NCI-H2107 treated with DMSO at 0.1 percent for 48 hours (cell line): ENCODE measurements around the gene GPR26.

ENCODE experiments used
- DNase-seq: peaks from one replicate; lab custom pipeline; 2025; ENCODE audit not compliant: unreplicated experiment; lab: John Stamatoyannopoulos, UW

Gene GPR26, protein sequence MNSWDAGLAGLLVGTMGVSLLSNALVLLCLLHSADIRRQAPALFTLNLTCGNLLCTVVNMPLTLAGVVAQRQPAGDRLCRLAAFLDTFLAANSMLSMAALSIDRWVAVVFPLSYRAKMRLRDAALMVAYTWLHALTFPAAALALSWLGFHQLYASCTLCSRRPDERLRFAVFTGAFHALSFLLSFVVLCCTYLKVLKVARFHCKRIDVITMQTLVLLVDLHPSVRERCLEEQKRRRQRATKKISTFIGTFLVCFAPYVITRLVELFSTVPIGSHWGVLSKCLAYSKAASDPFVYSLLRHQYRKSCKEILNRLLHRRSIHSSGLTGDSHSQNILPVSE

DNA sequence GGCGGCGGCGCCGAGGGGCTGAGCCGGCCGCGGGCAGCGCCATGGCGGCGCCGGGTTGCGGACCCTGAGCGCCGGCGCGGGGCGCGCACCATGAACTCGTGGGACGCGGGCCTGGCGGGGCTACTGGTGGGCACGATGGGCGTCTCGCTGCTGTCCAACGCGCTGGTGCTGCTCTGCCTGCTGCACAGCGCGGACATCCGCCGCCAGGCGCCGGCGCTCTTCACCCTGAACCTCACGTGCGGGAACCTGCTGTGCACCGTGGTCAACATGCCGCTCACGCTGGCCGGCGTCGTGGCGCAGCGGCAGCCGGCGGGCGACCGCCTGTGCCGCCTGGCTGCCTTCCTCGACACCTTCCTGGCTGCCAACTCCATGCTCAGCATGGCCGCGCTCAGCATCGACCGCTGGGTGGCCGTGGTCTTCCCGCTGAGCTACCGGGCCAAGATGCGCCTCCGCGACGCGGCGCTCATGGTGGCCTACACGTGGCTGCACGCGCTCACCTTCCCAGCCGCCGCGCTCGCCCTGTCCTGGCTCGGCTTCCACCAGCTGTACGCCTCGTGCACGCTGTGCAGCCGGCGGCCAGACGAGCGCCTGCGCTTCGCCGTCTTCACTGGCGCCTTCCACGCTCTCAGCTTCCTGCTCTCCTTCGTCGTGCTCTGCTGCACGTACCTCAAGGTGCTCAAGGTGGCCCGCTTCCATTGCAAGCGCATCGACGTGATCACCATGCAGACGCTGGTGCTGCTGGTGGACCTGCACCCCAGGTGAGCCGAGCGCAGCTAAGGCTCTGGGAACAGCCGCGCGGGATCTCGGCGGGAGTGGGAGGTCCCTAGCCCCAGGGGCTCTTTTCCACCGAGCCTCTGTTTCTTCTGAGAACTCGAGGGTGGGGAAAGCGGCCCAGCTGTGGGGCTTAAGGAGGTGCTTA lies at the start of gene GPR26:
GPR26 (plus strand) TSS at position 38 of the 919 bp plus-strand sequence; CDS start at position 91, 53 bp downstream.
- DNase-seq, result no peak

DNA sequence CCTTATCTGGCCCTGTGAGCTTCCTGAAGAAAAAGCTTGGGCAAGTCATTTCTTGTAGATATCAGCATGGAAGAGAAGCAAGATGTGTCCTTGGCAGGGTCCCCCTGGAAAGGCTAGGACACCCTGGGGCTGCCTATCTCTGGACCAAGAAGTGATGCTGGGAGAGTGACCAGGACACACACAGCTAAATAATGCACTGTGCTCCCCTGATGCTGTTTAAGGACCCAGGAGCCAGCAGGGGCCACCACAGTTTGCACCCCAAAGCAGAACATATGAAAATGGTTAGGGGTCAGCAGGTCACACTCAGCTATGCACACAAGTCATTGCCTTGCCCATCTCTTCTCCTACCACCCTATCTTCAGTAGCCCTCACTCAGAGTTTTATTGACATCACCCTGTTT lies 47.9 kb upstream of the GPR26 start:
- no peak for DNase-seq

DNA sequence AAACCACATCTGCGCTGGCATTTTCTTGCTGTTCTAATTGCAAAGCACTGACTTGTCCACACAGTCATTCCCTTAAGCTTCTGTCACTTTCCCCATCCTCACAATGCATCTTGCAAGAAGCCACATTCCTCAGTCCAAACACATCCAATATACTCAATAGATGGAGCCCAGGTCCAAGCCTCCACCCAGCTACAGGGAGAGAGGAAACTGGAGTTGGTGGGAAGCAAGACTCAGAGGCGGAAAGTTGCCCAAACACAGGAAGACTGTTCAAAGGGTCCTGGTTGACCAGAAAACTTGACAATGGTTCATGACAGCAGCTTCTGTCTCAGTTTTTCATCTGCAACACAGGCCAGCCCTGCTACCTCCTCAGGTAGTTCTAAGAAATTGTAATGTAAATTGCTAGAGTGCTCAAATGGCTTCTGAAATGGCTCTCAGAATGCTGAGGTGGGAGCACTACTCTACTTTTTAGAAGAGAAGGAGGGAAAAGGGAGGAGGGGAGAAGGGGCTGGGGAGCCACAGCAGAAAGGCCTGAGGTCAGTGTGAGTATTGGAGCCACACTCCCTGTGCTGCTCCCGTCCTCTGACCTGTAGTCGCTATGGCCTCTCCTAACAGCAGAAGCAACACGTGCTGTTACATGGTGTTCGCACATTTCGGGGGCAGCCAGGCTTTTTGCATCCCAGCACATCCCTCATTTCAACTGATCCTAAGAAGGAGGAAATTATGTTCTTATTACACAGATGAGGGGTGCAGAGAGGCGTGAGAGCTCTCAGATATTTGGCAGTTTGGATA lies 46.9 kb upstream of the GPR26 start:
- DNase-seq, result no peak

DNA sequence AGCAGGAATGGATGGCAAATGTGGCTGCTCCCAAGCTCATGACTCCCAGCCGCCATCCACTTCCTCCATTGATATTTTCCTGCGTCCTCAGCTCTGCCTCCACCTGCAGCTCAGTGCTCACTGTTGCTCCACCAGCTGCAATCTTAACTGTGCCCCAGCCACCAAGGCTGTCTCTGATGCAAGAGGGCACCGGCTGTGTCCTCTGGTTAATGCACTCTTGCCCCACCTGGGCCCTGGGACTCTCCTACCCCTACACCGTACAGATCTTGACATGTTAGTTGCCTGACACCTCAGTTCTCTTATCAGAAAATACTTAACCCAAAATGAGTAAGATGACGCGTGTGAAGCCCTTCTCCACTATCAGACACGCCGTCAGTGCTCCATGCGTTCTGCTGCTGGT lies 45.5 kb upstream of the GPR26 start:
- no peak for DNase-seq

DNA sequence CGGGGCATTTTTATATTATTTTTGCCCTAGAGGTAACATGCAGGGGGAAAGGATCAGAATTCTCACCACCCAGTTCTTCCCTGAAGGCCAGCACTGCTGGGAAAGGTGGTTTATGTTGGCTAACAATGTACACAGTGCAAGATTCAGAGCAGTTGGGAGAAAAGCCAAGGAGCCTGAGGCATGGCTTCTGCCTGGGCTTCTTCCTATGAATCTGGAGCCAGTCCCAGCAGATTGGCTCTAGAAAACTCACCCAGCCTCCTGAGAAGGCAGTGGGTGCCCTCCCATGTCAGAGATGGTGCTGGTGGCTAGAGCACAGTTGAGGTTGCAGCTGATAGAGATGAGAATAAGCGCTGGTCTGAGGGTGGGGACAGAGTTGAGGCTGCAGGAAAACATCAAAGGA lies 44.7 kb upstream of the GPR26 start:
- DNase-seq, result no peak

DNA sequence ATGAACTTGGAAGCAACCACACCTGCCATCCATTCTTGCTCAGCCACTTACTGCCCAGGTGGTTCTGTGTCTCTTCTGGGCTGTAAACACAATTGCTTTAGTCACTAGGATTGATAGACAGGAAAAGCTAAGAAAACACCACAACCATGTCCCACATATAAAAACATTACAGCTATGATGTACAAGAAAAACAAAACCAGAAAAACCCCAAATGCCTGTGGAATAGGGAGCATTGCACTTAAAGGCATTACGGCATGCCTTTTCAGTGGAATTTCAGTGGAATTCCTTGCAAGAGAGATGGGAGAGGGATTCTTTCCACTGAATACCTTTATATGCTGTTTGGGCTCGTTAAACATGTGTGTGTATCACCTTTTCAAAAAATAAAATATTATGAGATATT lies 44.2 kb upstream of the GPR26 start:
- DNase-seq, result no peak

DNA sequence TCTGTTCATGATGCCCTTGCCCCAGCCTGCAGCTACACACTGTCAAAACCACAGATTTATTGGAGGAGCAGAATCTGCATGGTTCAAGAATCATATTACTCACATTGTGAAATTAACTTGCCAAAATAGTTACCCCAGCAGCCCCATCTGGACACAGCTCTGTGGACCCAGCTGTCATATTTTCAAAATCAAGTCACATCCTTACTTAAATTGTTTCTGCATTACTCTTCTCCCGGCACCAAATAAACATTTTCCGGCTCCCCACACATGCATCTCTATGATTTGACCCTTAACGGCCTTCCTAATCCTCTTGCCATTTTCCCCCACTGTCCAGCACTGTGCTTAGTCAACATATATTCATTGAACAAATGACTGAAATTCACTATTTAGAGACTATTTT lies 43.8 kb upstream of the GPR26 start:
- DNase-seq, result no peak

DNA sequence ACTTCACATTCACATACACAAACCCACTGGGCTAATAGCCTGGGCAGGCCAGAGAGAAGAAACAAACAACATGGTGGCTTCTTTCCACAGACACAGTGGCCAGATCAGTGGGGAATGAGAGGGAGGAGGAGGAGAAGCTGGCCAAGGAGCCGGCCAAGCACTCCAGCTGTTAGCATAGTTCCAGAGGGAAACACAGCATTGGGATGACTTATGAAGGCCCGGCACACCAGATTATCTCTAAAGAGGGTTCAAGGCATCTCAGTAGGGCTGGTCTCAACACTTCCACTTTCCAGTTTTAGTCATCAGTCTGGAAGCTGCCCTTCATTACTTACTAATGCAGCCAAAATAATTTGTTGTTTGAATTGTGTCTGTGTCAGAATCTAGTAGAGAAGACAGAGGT lies 42.1 kb upstream of the GPR26 start:
- DNase-seq, result no peak

DNA sequence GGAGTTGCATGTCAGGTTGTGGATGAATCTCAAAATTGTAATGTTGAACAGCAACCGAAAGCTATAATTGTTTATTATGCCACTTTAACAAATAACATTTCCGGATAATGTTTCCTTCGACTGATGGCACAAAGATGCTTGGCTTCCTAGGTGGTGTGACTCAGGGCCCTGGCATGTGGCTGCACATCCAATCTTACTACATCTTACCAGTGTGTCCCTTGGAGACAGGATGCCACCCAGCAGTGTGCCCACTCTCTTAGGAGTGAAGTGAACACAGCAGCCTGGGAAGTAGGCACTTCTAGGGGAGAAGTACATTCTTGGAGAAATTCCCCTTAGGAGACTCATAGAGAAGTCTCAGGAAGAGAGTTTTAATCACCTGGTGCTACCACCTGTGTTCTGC lies 33.0 kb upstream of the GPR26 start:
- DNase-seq, result no peak

DNA sequence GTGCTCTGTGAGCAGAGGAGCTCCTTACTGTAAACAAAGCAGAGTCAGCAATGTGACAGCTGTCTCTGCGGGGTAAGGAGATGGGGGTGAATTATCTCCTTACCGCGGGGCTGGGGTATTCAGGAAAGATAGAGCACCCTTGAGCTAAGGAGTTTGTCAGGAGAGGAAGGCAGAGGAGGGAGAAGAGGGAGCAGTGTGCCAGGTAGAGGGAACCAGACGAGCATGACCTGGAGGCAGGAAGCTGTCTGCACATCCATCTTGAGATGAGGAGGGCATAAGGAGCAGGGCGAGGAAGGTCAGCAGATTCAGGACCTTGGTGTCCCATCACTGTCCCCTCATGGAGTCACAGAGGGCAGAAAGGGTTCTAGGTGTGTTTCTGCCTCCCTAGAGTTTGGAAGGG lies 32.5 kb upstream of the GPR26 start:
- DNase-seq, result no peak

DNA sequence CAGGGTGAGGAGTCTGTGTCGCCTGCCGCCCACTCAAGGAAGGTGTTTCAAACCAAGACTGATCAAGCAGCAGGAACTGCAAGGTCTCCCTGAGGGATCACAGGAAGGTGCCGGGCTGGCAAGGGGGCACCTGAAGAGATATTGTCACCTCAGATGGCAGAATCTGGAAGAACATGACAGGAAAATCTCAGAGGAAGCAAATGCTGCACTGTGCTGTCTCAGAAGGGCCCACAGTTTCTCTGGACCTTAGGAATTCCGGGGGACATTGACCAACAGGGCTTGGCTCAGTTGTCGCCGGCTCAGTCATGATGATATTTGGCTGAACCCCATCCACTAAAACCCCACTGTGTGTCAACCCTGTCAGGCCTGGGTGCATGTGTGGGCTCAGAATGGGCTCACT lies 31.9 kb upstream of the GPR26 start:
- no peak for DNase-seq

DNA sequence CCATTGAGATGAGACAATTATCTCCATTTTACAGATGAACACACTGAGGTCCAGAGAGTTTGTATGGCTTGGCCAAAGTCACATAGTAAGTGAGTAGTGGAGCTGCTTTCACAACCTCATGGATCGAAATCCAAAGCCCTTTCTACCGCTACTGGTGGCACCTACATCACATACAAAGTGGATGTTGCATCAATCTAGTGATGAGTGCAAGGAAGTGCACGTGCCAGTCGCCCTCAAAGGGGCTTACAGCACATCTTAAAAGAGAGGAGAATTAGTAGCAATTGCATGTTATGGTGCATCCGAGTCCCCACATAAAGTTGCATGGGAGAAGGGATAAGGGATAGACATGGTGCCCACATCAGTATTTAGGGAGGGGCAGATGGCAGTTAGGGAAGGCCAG lies 31.0 kb upstream of the GPR26 start:
- no peak for DNase-seq

DNA sequence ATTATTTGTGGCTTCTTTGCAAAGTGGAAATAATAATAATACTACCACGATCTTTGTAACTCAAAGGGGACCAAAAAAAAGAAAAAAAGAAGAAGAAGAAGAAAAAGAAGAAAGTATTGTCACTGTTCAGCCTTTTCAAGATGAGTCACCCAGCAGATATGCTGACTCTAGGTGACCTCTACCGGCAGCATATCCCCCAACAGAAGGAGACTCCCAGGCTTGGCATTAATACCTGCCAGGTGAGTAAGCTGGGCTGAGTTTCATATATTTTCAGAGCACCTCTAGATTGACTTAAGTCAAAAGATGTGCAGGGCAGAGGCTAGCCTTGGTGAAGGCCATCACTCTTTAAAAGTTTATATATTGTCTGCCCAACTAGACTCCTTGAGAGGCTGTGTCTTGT lies 30.4 kb upstream of the GPR26 start:
- no peak for DNase-seq

DNA sequence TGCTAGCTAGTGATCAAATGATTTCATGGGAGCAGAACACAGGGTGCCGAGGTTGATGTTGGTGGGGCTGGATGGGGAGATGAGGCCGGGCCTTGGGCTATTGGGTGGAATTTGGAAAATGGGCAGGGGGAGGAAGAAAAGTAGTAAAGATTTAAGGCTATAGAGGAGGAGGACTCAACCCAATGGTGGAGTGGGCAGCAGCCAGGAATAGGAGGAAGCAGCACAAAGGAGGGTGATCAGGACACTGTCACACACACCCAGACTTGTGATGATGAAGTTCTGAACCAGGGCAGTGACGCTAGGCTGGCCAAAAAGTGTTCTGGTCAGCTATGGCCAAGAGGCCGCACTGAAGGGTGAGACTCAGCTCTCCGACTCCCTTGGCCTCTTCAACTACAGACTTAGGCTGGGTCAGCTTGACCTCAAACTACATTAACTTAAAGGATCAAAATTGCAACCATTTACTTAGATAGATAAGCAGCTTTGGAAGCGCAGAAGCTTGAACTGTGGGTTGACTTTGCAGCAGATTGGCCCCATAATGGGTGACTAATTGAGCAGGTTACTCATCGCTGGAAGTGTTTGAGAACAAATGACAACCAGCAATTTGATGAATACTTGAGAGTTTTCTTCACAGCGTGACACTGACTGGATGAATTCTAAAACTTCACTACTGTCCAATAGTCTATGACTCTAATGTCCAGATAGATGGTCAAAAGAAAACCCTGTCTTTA lies 29.4 kb upstream of the GPR26 start:
- no peak for DNase-seq

DNA sequence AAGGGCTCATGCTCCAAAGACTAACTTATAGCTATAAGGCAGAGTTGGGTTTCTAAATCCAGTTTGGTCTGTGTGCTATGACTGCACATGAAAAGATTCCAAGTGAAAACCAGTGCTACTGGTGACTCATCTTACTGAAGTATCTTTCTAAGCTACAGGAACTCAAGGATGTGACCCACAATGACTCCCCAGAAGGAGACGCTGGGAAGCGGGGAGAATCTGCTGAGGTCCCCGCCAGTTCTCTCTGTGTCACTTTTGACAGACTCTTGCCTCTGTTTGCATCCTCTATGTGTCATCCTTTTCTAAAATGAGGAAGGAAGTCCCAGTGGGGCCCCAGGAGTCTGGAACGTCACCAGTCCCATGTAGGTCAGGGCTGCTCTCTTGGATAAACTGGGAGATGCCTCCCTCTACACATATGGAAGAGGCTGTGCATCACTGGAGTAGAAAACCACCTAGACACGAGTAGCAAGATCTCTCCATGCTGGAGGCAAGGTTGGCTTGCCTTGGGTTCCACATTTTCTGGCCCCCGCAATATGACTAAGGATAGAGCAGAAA lies 28.8 kb upstream of the GPR26 start:
- no peak for DNase-seq

DNA sequence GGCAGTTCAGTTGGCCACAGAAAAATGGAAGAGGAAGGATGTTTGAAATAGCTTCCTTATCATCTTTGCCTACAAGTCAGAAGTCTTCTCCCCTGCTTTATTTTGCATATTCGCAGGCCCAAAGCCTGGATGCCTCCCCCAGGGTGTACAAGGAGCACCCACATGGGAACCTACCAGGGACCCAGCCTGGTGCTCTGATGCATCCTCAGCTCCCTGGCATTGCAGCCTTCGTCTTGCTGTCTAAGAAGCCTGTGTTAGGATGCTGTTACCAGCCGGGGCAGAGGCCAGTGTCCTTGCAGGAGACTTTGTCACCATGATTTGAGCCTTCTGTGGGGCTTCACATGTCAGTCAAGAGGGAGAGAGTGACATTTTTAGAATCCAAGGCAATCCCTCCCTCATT lies 27.0 kb upstream of the GPR26 start:
- no peak for DNase-seq

DNA sequence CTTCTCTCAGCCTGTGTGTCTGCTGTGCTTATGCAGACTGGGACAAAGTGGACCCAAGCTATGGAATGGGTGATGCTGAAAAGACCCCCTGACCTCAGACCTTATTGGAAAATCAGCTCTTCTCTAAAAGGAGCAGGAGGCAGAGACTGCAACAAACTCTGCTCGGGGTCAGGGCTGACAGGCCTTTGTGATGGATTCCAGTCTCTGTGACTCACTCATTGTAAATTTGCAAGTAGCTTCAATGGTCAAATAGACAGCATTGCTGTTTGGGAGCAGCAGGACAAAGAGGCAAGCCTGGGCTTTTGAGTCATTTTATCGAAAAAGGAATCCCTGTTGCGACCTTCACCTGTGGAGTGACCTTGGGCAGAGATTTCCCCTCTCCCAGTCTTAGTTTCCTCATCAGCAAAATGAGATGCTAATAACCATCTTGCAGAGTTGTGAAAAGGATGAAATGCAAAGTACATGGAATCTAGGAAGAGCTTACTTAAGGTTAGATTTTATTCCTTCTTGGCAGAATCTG lies 26.1 kb upstream of the GPR26 start:
- no peak for DNase-seq

DNA sequence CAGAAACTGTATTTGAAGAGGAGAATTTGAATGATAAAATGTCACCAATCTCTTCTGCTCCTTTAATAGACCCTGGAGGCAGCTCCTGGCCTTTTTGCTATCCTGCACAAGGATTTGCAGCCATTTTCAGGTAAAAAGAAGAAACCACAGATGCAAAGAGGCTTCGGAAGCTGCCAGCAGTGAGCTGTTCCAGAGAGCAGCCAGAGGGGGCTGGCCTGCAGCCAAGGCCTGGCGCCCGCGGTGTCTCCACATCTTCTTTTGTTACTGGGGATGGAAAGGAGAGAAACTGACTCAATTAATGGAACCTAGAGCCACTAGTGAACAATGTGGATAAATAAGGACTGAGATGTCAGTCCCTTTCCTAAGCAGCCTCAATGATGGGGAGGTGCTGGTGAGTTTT lies 23.9 kb upstream of the GPR26 start:
- peak; percentile 6 for DNase-seq

DNA sequence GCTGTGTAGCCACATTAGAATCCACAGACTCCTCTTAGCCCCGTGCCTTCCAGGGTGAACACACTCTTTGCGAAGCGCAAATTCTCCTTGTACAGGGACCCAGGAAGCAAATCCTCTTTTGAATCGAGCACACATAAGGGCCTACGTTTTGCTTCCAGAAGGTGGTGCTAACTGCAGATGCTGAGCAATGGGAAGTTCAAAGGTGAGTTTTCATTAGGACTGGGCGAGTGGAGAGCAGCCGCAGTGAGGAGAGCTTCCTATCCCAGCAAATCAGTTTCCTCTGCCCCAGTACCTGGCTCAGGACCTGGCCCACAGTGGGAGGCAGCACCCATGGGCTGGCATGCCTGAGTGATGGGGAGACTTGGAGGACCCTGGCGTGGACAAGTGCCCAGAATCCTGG lies 23.5 kb upstream of the GPR26 start:
- DNase-seq, result no peak

DNA sequence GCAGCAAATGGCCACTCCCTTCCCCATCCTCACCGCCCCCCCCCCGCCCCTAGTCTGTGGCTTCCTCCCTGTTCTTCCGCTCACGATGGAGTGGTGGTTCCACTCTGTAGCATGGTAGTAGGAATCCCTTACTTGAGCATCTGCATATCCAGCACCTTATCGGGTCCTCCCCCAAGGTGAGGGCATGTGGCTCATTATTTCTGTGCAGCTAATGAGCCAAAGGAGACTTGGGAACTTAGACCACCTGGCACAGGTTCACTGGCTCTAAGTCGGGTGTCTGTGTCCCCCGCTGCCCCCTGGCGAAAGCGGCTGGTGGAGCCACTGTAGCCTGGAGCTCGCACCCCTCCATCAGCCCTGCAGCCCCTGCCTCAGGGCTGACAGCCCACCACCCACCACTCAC lies 22.8 kb upstream of the GPR26 start:
- DNase-seq, result no peak
